ENCODE results near the gene KCNH8. TPM values are rescaled to one million over a fixed set of nuclear protein-coding genes. Genes with fewer than 3 reads are reported as not detected.

Gene KCNH8
- total RNA-seq, 4 donors from 2014 or later: 0.18 to 4.1 (median 1.7) TPM

DNA sequence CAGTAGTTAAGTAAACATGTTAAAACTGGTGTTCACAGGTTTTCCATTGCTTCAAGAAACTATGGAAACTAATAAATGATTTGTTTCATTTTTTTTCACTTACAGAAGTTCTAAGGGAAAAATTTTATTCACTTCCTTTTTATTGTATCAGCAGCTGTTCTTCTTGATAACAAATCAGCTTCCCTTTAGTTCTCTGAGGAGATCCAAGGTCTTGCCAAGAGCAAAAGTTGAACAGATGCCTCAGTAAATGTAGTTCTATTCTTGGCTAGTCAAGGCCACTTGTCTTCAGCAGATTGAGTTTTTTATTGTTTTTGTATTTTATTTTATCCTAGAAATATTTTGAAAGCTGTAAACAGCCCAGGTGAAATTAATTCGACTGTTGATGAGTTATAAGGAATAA is 41.8 kb downstream of the KCNH8 start:
- DNase-seq: no peak
- Histone ChIP-seq H3K36me3 (no peaks in the 10 kb centered on the region), H3K27me3 (no peaks in the 10 kb centered on the region), H3K4me3 (no peak overlapping the region), H3K4me1 (no peaks in the 10 kb centered on the region), H3K9me3 (no peaks in the 10 kb centered on the region), H3K27ac (no peak overlapping the region)
- TF ChIP-seq POLR2A (IDR thresholded peaks at IDR 0.05): no peak
- TF ChIP-seq, protein P1, sequence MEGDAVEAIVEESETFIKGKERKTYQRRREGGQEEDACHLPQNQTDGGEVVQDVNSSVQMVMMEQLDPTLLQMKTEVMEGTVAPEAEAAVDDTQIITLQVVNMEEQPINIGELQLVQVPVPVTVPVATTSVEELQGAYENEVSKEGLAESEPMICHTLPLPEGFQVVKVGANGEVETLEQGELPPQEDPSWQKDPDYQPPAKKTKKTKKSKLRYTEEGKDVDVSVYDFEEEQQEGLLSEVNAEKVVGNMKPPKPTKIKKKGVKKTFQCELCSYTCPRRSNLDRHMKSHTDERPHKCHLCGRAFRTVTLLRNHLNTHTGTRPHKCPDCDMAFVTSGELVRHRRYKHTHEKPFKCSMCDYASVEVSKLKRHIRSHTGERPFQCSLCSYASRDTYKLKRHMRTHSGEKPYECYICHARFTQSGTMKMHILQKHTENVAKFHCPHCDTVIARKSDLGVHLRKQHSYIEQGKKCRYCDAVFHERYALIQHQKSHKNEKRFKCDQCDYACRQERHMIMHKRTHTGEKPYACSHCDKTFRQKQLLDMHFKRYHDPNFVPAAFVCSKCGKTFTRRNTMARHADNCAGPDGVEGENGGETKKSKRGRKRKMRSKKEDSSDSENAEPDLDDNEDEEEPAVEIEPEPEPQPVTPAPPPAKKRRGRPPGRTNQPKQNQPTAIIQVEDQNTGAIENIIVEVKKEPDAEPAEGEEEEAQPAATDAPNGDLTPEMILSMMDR (IDR thresholded peaks at IDR 0.05): no peak

DNA sequence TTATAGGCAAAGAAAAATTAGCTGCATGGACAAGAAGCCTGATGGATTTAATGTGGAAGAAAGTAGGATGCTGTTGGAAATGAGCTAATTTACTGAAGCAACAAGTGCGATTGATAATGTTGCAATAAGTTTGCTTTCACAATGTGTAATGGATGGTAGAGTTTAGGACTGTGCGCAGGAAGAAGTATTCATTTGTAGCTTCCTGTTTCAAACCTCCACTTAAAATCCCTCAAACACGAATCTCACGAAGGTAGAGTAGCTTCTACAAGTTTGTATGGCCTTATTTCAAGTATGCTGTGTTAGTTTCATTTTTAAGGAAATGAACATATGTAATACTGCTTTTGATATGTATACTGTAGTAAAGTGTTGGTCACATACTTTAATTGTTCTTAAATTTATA is 42.3 kb downstream of the KCNH8 start:
- no peaks in the 10 kb centered on the region for H3K9me3 ChIP-seq
- no peaks in the 10 kb centered on the region for H3K4me1 ChIP-seq
- H3K27me3 ChIP-seq: no peaks in the 10 kb centered on the region
- no peak overlapping the region for H3K4me3 ChIP-seq
- H3K27ac ChIP-seq: no peak overlapping the region
- DNase-seq: no peak
- H3K36me3 ChIP-seq: no peaks in the 10 kb centered on the region
- TF ChIP-seq, protein P1 (IDR thresholded peaks at IDR 0.05): no peak
- TF ChIP-seq POLR2A (IDR thresholded peaks at IDR 0.05): no peak

DNA sequence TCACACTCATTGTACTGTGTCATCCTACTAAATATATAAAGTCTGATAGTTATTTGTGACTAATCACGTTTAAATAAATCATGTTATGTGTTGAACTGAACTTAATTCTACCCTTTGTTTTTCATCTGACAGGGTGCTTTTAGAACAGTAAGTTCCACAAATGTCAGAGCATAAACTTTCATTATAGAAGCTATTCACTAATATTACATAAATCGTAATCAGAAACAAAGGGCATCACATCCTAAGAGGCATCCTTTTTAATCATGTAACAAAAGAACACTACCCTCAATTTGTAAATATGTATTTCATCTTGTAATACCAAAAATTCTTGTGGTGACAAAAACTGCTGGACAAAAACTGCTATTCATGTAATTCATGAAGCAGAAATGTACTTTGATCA is 50.8 kb downstream of the KCNH8 start:
- Histone ChIP-seq H3K4me1 (no peaks in the 10 kb centered on the region), H3K27ac (no peak overlapping the region), H3K4me3 (no peak overlapping the region), H3K36me3 (no peaks in the 10 kb centered on the region), H3K9me3 (no peaks in the 10 kb centered on the region), H3K27me3 (no peaks in the 10 kb centered on the region)
- TF ChIP-seq, protein P1 (IDR thresholded peaks at IDR 0.05): no peak
- no peak for DNase-seq

DNA sequence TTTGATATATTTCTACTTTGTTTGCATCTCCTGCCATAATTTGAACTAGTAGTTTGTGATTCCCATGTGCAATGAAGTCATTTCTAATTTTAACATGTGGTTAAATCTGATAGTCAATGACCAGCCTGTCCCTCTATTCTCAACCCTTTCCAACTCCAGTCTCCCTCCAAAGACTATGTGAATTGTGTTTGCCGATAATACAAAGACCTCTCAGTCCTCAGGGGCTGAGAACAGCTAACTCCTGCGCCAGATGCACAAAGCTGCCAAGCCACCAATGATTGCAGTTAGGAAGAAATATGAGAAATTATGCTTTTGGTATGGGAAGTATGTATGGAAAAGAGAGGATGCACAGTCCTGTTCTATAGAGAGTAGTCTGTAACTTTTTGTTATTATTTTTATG is 54.0 kb downstream of the KCNH8 start:
- no peak for DNase-seq
- H3K4me3 ChIP-seq: no peak overlapping the region

DNA sequence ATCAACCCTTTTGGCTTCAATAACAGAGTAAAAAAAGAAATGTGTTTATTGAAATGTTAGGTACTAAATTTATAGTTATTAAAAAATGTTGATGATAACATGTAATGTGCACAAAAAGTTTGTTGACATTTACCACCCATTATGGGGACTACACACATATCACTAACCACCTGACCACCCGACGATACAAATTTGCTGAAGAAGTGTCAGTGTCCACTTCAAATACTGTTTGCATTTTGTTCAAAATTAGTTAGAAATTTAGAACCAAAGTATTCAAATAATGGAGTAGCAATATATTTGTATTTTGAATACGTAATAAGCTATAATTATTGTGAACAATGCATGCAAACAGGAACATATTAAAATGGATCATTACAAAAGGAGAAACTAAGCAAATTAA is 54.4 kb downstream of the KCNH8 start:
- H3K36me3 ChIP-seq: no peaks in the 10 kb centered on the region
- H3K27ac ChIP-seq: no peak overlapping the region
- no peaks in the 10 kb centered on the region for H3K27me3 ChIP-seq
- no peaks in the 10 kb centered on the region for H3K9me3 ChIP-seq
- H3K4me1 ChIP-seq: no peaks in the 10 kb centered on the region
- no peak for DNase-seq
- TF ChIP-seq, protein P1 (IDR thresholded peaks at IDR 0.05): no peak
- TF ChIP-seq POLR2A (IDR thresholded peaks at IDR 0.05): no peak
- H3K4me3 ChIP-seq: no peak overlapping the region

More for the DNA sequence above, 54.0 kb downstream of the KCNH8 start:
- no peaks in the 10 kb centered on the region for H3K36me3 ChIP-seq
- H3K27me3 ChIP-seq: no peaks in the 10 kb centered on the region
- no peak overlapping the region for H3K27ac ChIP-seq
- H3K9me3 ChIP-seq: no peaks in the 10 kb centered on the region
- TF ChIP-seq, protein P1 (IDR thresholded peaks at IDR 0.05): no peak
- no peak for TF ChIP-seq POLR2A (IDR thresholded peaks at IDR 0.05)
- no peaks in the 10 kb centered on the region for H3K4me1 ChIP-seq

DNA sequence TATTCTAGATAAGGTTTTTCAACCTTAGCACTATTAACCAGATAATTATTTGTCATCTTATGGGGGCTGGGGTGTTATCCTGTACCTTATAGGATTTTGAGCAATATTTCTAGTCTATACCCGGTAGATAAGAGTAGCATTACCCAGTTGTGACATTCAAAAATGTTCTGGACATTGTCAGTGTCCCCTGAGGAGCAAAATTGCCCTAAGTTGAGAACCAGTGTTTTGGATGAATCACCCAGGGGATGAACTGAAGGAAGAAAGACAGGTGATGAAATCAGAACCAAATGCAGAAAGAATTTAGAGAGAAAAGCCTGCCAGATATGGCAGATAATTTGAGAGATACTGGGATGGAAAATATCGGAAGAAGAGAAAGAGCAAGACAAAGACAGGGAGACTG is 58.2 kb downstream of the KCNH8 start:
- no peaks in the 10 kb centered on the region for H3K4me1 ChIP-seq
- DNase-seq: no peak
- H3K27me3 ChIP-seq: no peaks in the 10 kb centered on the region
- TF ChIP-seq, protein P1 (IDR thresholded peaks at IDR 0.05): no peak
- TF ChIP-seq POLR2A (IDR thresholded peaks at IDR 0.05): no peak
- H3K27ac ChIP-seq: no peak overlapping the region
- no peak overlapping the region for H3K4me3 ChIP-seq
- no peaks in the 10 kb centered on the region for H3K36me3 ChIP-seq
- H3K9me3 ChIP-seq: no peaks in the 10 kb centered on the region

Measured in Peyer's patch (tissue), 4 donors.